H1 (cell line): ENCODE data around the gene MAP7.

Source experiments
- EZH2 ChIP-seq: fragments of 200-600 bp; sonication (generic); IDR thresholded peaks from 2 replicates; pipeline ENCODE4 v1.7.1; 2012; ENCODE audit warnings: low read depth, mild to moderate bottlenecking, moderate library complexity, low read length, inconsistent platforms; ENCODE audit not compliant: severe bottlenecking
- JUN ChIP-seq: IDR thresholded peaks from 2 replicates; pipeline ENCODE4 v1.6.1; 2011; ENCODE audit warnings: low read depth, mild to moderate bottlenecking, improper control_type of control experiment, low read length
- SP2 ChIP-seq: IDR thresholded peaks from 2 replicates; pipeline ENCODE4 v1.6.1; 2012; ENCODE audit warnings: mild to moderate bottlenecking, low read length, inconsistent platforms
- TF ChIP-seq, protein P1 (sequence below): IDR thresholded peaks from 2 replicates; pipeline ENCODE4 v1.6.1; 2012; ENCODE audit warnings: low read length, inconsistent platforms
- TF ChIP-seq, protein P2 (sequence below), 3 experiments: IDR thresholded peaks; 1 replicate in 2 of 3; 2 replicates in 1 of 3; pipeline versions ENCODE4 v1.5.1 to v1.6.1; 2011; ENCODE audit warnings: low read length in 3 of 3, mild to moderate bottlenecking in 3 of 3, inconsistent platforms in 2 of 3, low read depth in 1 of 3, moderate library complexity in 1 of 3; ENCODE audit not compliant: insufficient read depth in 1 of 3; ENCODE audit errors: control extremely low read depth in 1 of 3

DNA sequence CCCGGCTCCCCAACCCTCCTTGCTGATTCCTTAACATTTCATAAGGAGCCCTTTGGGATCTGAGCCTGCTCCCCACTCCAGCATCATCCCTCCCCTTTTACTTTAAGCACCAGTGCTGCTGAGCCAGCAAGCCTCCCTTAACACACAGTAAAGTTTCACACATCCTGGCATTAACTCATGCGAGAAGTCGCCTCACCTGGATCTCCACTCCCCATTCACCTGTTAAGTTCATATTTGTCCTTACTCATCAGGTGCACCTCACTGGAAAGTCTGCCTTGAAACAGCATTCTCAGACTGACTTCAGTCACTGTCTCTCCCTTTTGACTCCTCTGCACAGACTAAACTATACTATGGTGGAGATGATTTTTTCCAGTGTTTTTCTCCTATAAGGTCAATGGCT is 47.8 kb upstream of the MAP7 start:
- TF ChIP-seq, protein P1, sequence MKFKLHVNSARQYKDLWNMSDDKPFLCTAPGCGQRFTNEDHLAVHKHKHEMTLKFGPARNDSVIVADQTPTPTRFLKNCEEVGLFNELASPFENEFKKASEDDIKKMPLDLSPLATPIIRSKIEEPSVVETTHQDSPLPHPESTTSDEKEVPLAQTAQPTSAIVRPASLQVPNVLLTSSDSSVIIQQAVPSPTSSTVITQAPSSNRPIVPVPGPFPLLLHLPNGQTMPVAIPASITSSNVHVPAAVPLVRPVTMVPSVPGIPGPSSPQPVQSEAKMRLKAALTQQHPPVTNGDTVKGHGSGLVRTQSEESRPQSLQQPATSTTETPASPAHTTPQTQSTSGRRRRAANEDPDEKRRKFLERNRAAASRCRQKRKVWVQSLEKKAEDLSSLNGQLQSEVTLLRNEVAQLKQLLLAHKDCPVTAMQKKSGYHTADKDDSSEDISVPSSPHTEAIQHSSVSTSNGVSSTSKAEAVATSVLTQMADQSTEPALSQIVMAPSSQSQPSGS, result no peak
- TF ChIP-seq JUN (no peak), SP2 (no peak), EZH2 (no peak)
- TF ChIP-seq, protein P2, sequence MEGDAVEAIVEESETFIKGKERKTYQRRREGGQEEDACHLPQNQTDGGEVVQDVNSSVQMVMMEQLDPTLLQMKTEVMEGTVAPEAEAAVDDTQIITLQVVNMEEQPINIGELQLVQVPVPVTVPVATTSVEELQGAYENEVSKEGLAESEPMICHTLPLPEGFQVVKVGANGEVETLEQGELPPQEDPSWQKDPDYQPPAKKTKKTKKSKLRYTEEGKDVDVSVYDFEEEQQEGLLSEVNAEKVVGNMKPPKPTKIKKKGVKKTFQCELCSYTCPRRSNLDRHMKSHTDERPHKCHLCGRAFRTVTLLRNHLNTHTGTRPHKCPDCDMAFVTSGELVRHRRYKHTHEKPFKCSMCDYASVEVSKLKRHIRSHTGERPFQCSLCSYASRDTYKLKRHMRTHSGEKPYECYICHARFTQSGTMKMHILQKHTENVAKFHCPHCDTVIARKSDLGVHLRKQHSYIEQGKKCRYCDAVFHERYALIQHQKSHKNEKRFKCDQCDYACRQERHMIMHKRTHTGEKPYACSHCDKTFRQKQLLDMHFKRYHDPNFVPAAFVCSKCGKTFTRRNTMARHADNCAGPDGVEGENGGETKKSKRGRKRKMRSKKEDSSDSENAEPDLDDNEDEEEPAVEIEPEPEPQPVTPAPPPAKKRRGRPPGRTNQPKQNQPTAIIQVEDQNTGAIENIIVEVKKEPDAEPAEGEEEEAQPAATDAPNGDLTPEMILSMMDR (IDR thresholded peaks at IDR 0.05; ENCODE audit: control extremely low read depth in 1 of 3, insufficient read depth in 1 of 3, low read depth in 1 of 3, low read length in 3 of 3), result no peak
